ENCODE data around the gene HSPG2. TPM values are rescaled to one million over a fixed set of nuclear protein-coding genes. Genes with fewer than 3 reads are reported as not detected.

HSPG2 gene
- total and polyA plus RNA-seq, 2 of the 13 experiments (the other 11 are each of a cell fraction or from before 2014, with no cell fraction given), result 9.1 to 13.1 TPM

GRCh38 chr1:21956720-21957552 lies 19.8 kb upstream of the HSPG2 start (continued):
- TF ChIP-seq, protein P1, sequence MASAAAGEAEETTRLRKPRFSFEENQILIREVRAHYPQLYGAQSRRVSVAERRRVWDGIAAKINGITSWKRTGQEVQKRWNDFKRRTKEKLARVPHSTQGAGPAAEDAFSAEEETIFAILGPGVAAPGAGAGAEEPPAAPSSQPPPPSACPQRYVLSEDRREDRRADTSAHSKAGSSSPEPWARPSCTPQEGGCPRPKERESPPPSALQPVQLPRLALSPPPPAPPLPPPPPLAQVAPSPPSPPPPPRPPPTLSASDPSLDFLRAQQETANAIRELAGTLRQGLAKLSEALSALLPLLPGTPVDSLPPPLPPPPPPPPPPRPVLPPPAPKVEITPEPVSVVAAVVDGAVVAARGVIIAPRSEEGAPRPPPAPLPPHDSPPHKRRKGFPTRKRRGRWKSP (CRISPR knock-in tag; IDR thresholded peaks at IDR 0.05), result no peak
- no peak for TF ChIP-seq CENPT (CRISPR knock-in tag; IDR thresholded peaks at IDR 0.05; ENCODE audit: low read depth)
- TF ChIP-seq GLI4 (CRISPR knock-in tag; IDR thresholded peaks at IDR 0.05; ENCODE audit: borderline replicate concordance), result peak; percentile 68; the same call in 1 of the 2 replicates
- no peak for TF ChIP-seq EZH2 (conservative IDR thresholded peaks at IDR 0.05; ENCODE audit: low read depth, low read length)
- peak; percentile 25; the same call in 1 of the 2 replicates for TF ChIP-seq RARA (CRISPR knock-in tag; IDR thresholded peaks at IDR 0.05)
- no peak; the same call in 1 of the 2 replicates for TF ChIP-seq SALL1 (CRISPR knock-in tag; IDR thresholded peaks at IDR 0.05)
- TF ChIP-seq POGZ (CRISPR knock-in tag; IDR thresholded peaks at IDR 0.05), result no peak
- TF ChIP-seq, protein P2, sequence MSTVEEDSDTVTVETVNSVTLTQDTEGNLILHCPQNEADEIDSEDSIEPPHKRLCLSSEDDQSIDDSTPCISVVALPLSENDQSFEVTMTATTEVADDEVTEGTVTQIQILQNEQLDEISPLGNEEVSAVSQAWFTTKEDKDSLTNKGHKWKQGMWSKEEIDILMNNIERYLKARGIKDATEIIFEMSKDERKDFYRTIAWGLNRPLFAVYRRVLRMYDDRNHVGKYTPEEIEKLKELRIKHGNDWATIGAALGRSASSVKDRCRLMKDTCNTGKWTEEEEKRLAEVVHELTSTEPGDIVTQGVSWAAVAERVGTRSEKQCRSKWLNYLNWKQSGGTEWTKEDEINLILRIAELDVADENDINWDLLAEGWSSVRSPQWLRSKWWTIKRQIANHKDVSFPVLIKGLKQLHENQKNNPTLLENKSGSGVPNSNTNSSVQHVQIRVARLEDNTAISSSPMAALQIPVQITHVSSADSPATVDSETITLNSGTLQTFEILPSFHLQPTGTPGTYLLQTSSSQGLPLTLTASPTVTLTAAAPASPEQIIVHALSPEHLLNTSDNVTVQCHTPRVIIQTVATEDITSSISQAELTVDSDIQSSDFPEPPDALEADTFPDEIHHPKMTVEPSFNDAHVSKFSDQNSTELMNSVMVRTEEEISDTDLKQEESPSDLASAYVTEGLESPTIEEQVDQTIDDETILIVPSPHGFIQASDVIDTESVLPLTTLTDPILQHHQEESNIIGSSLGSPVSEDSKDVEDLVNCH (CRISPR knock-in tag; IDR thresholded peaks at IDR 0.05), result no peak
- peak; percentile 46; the same call in 1 of the 2 replicates for TF ChIP-seq SAP130 (CRISPR knock-in tag; IDR thresholded peaks at IDR 0.05; ENCODE audit: low read depth)
- no peak for TF ChIP-seq ZNF7 (CRISPR knock-in tag; IDR thresholded peaks at IDR 0.05)
- no peak for TF ChIP-seq RFXAP (CRISPR knock-in tag; IDR thresholded peaks at IDR 0.05; ENCODE audit: borderline replicate concordance)
- TF ChIP-seq FOXK1 (CRISPR knock-in tag; IDR thresholded peaks at IDR 0.05; ENCODE audit: borderline replicate concordance, low read depth), result no peak
- TF ChIP-seq PAXIP1 (CRISPR knock-in tag; conservative IDR thresholded peaks at IDR 0.05), result 0 out of 2 replicates have a peak, but pooled peaks have one; percentile 36
- TF ChIP-seq ZNF292 (CRISPR knock-in tag; IDR thresholded peaks at IDR 0.05; ENCODE audit: borderline replicate concordance, low read depth), result 0 out of 2 replicates have a peak, but pooled peaks have one; percentile 14
- no peak for TF ChIP-seq SKI (IDR thresholded peaks at IDR 0.05; ENCODE audit: partially characterized antibody)
- TF ChIP-seq ZNF556 (CRISPR knock-in tag; IDR thresholded peaks at IDR 0.05; ENCODE audit: borderline replicate concordance), result peak; percentile 22; the same call in 1 of the 2 replicates
- TF ChIP-seq ZNF605 (CRISPR knock-in tag; IDR thresholded peaks at IDR 0.05), result no peak
- TF ChIP-seq ZNF12 (CRISPR knock-in tag; IDR thresholded peaks at IDR 0.05), result no peak
